COR-L47 (cell line): ENCODE measurements around the gene HOXB6.

ENCODE experiments used
- DNase-seq: peaks from one replicate; lab custom pipeline; 2025; lab: John Stamatoyannopoulos, UW

The HOXB6 gene

GRCh38 chr17:48579471-48579759 is 25.4 kb downstream of the HOXB6 start:
- no peak for DNase-seq

GRCh38 chr17:48578616-48579470 is 25.9 kb downstream of the HOXB6 start:
- DNase-seq = no peak

DNA sequence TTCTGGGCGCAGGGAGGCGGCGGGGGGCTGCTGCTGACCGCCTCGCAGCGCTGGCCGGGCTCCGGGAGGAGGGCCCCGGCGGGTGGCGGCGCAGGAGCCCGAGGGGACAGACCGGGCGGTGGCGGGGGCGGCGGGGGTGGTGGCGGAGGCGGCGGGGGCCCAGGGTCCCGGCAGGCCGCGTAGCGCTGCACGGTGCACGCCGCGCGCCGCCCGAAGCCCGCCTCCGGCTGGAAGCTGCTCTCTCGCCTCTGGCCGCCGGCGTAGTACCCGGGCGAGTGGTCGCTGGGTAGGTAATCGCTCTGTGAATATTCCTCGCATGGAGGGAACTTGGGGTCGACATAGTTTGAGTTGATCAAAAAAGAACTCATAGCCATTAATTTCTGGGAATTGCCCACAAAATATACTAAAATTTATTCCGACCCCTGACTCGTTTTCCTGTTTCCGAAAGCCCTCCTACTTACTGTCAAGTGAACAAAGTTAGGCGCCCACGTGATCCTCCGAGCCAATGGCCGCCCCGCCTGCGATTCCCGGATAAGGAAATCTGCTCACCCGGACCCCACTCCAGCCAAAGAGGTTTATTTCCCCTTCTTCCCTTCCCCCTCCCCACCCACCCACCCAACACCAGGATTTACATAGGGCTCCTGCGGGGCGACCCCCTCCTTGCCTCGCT is 26.7 kb downstream of the HOXB6 start, which contains the start of gene HOXB4:
Gene HOXB4, minus strand, starts transcription at position 405 of the 670 bp plus-strand sequence. Its CDS starts 31 bp downstream, at position 374.
- peak; percentile 53 for DNase-seq

- no peak for DNase-seq
Observed at GRCh38 chr17:48577330-48577945, 27.3 kb downstream of the HOXB6 start.

DNA sequence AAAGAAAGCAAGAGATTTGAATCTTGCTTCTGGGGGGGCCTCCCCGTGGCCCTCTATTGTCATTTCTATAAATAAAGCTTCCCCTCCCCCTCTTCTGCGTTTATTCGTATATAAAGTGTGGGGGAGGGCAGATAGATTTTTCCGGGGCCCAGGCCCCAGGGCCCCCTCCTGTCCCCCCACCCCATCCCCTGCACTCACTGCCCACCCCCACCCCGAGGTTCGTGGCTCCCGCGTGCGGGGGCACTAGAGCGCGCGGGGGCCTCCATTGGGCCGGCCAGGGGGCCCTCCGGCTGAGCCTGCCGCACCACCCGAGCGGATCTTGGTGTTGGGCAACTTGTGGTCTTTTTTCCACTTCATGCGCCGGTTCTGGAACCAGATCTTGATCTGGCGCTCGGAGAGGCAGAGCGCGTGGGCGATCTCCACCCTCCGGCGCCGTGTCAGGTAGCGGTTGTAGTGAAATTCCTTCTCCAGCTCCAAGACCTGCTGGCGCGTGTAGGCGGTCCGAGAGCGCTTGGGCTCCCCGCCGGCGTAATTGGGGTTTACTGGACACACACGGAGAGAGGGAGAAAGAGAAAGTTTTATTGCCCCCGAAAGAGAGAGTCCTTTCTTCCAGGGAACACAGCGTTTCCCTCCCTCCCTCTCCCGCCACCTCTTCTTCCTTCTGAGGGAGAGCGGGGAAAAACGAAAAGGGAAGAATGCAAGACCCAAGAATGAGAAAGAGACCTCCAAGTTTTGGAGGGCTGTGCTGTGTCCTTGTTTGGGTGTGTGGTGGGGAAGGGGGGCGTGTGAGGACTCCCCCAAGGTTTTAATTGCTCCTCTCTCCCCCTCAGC is 28.1 kb downstream of the HOXB6 start:
- no peak for DNase-seq

- no peak for DNase-seq
Observed at GRCh38 chr17:48575673-48576478, 28.9 kb downstream of the HOXB6 start.

DNA sequence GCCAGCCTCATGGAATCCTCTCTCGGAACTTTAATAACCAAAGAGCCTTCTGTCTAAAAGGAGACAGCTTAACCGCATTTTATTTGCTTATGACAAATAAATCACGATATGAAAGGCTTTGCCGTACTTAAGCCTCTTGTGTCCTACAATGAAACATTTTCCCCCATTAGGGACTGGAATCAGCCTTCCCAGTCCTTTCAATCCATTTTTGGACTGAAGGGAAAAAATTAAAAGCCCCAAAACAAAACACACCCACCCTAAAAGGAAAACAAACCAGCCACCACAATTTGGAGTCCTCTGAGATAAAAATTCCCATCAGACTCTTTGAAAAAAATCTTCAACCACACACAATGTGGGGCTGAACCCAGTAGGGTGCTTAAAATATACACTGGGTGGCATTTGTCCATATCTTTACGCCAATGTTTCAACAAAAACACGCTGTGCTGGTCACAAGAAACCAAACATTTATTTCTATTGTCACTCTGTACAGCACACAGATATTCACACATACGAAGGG is 29.7 kb downstream of the HOXB6 start:
- DNase-seq = no peak

- no peak for DNase-seq
Observed at GRCh38 chr17:48574505-48575065, 30.2 kb downstream of the HOXB6 start.

GRCh38 chr17:48571826-48572417 is 32.9 kb downstream of the HOXB6 start:
- DNase-seq = no peak

- no peak for DNase-seq
Observed at GRCh38 chr17:48571024-48571818, 33.6 kb downstream of the HOXB6 start.

GRCh38 chr17:48570325-48571023 is 34.3 kb downstream of the HOXB6 start:
- no peak for DNase-seq

DNA sequence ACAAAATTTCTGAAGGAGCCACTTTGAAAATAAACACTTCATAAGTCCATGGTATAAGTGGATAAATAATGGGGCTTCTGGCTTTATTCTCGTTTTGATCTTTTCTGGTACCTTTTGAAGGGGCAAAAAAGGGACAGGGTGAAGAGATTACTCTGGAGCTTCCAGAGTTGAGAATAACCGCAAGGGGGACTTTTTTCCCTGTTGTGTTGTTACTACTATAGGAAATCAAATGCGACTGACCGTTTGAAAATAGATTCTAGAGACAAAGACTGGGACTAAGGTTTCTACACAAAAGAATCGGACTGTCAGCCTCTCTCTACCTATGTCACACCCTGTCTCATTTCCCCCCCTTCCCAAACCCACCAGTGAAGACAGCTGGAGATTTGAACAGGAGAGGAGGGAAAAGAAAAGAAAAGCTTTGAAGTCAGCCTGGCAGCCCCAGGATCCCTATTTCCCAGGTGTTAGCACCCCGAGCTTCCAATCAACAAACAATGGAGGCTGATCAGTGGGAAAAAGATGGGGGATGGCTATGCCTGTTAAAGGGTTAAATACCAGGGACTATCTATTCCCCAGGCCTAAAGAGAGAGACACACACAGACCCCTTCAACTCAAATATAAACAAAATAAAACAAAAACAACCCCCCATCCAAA is 35.0 kb downstream of the HOXB6 start:
- no peak for DNase-seq

- DNase-seq = no peak
Observed at GRCh38 chr17:48569240-48569582, 35.6 kb downstream of the HOXB6 start.

- peak; percentile 26 for DNase-seq
Observed at GRCh38 chr17:48568499-48569239, 36.1 kb downstream of the HOXB6 start.

GRCh38 chr17:48567646-48568354 is 37.0 kb downstream of the HOXB6 start:
- DNase-seq = no peak

DNA sequence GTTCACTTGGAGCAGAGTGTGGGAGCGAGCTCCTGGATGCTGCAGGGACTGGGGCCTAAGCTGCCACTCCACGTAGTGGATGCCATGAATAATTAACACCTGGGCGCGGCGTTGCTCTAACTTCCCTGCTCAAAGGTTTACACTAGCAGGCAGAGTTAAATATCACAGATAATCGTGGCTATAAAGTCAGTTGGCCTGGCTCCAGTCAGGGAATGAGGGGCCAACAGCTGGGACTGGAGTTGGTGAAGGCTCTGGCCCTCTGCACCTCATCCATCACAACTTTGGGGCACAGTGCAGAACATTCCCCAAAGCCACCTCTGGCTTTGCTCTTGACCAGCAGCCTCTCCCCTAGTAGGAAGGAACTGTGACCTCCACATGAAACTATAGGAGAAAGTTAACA is 37.6 kb downstream of the HOXB6 start:
- peak; percentile 69 for DNase-seq

- no peak for DNase-seq
Observed at GRCh38 chr17:48566717-48567116, 38.1 kb downstream of the HOXB6 start.
